Ectodermal cell (in vitro differentiated cells): ENCODE data around the gene LTO1. TPM values are rescaled to one million over a fixed set of nuclear protein-coding genes. Genes with fewer than 3 reads are reported as not detected.

Experiments
- H3K27ac ChIP-seq: 2 replicates; pipeline ENCODE4 v1.7.0; 2013; ENCODE audit warnings: mild to moderate bottlenecking, low read depth, low read length; ENCODE audit not compliant: insufficient read depth, poor library complexity, severe bottlenecking
- H3K27me3 ChIP-seq: 2 replicates; pipeline ENCODE4 v1.7.0; 2013; ENCODE audit warnings: mild to moderate bottlenecking, low read length; ENCODE audit not compliant: insufficient read depth, control insufficient read depth, poor library complexity, severe bottlenecking
- H3K36me3 ChIP-seq: one replicate; pipeline ENCODE4 v1.7.0; 2013; ENCODE audit warnings: low read length; ENCODE audit not compliant: control insufficient read depth, insufficient read depth
- H3K4me1 ChIP-seq: one replicate; pipeline ENCODE4 v1.7.0; 2013; ENCODE audit warnings: low read length; ENCODE audit not compliant: control insufficient read depth, insufficient read depth
- H3K4me3 ChIP-seq: 2 replicates; pipeline ENCODE4 v1.7.0; 2013; ENCODE audit warnings: low read depth, low read length, control low read depth; ENCODE audit not compliant: insufficient read depth
- H3K9me3 ChIP-seq: 2 replicates; pipeline ENCODE4 v1.7.0; 2013; ENCODE audit warnings: mild to moderate bottlenecking, low read length, moderate library complexity; ENCODE audit not compliant: control insufficient read depth
- WGBS, 2 experiments: methylation state at CpG; one replicate each; pipeline ENCODE4 v1.1.7; 2013; ENCODE audit warnings: missing lambda C conversion rate in 2 of 2; 5-methylcytosine and 5-hydroxymethylcytosine counted together
- polyA plus RNA-seq, 4 experiments: library from polyadenylated mRNA; stranded (reverse); fragments of 50-300 nt; gene quantifications; one replicate each; pipeline ENCODE4 v1.2.3, GENCODE V29; 2013

The LTO1 gene
- polyA plus RNA-seq (2013, experiment 1 of 4) = 24.9 TPM
- polyA plus RNA-seq (2013, experiment 2 of 4) = 28.3 TPM
- 19.9 TPM for polyA plus RNA-seq (2013, experiment 3 of 4)
- polyA plus RNA-seq (2013, experiment 4 of 4) = 21.5 TPM

GRCh38 chr11:69674886-69675714, at the start of gene LTO1:
Gene LTO1, minus strand, starts transcription at chr11:69675353. Its CDS starts 114 bp downstream, at chr11:69675239.
- peaks cover 9% of the 10 kb centered on the region for H3K4me1 ChIP-seq
- H3K27ac ChIP-seq = peak within 1 kb of the TSS; percentile 13
- 9% methylated on average over 72 of the region's 72 CpGs for WGBS, 2 experiments
- H3K9me3 ChIP-seq = no peaks in the 10 kb centered on the region
- no peaks in the 10 kb centered on the region for H3K27me3 ChIP-seq
- no peaks in the 10 kb centered on the region for H3K36me3 ChIP-seq
- H3K4me3 ChIP-seq = peak within 1 kb of the TSS; percentile 97

- no peaks in the 10 kb centered on the region for H3K4me1 ChIP-seq
- no peak overlapping the region for H3K27ac ChIP-seq
- H3K9me3 ChIP-seq = no peaks in the 10 kb centered on the region
- 63 to 68% methylated on average over 9 of the region's 9 CpGs for WGBS, 2 experiments
- no peak overlapping the region for H3K4me3 ChIP-seq
- peaks cover 22% of the 10 kb centered on the region for H3K27me3 ChIP-seq
- no peaks in the 10 kb centered on the region for H3K36me3 ChIP-seq
These were observed 46.6 kb upstream of the LTO1 start for GRCh38 chr11:69721745-69722144.

- no peaks in the 10 kb centered on the region for H3K4me1 ChIP-seq
- H3K27ac ChIP-seq = no peak overlapping the region
- peaks cover 23% of the 10 kb centered on the region for H3K27me3 ChIP-seq
- WGBS, 2 experiments = 75 to 78% methylated on average over 14 of the region's 14 CpGs
- no peaks in the 10 kb centered on the region for H3K9me3 ChIP-seq
- no peak overlapping the region for H3K4me3 ChIP-seq
- H3K36me3 ChIP-seq = no peaks in the 10 kb centered on the region
These were observed 46.0 kb upstream of the LTO1 start for GRCh38 chr11:69721106-69721505.

- H3K36me3 ChIP-seq = no peaks in the 10 kb centered on the region
- H3K4me1 ChIP-seq = no peaks in the 10 kb centered on the region
- no peak overlapping the region for H3K4me3 ChIP-seq
- peaks cover 23% of the 10 kb centered on the region for H3K27me3 ChIP-seq
- no peak overlapping the region for H3K27ac ChIP-seq
- 90 to 93% methylated on average over 8 of the region's 8 CpGs for WGBS, 2 experiments
- no peaks in the 10 kb centered on the region for H3K9me3 ChIP-seq
These were observed 43.8 kb upstream of the LTO1 start for GRCh38 chr11:69718912-69719311.

- Histone ChIP-seq H3K27ac (no peak overlapping the region), H3K4me1 (no peaks in the 10 kb centered on the region), H3K4me3 (no peak overlapping the region), H3K27me3 (peaks cover 23% of the 10 kb centered on the region), H3K36me3 (no peaks in the 10 kb centered on the region), H3K9me3 (no peaks in the 10 kb centered on the region)
- 2 to 3% methylated on average over 13 of the region's 13 CpGs for WGBS, 2 experiments
These were observed 43.0 kb upstream of the LTO1 start for GRCh38 chr11:69718147-69718546.

GRCh38 chr11:69716891-69717747, 42.0 kb upstream of the LTO1 start:
- H3K4me3 ChIP-seq = no peak overlapping the region
- H3K27me3 ChIP-seq = peaks cover 23% of the 10 kb centered on the region
- H3K36me3 ChIP-seq = no peaks in the 10 kb centered on the region
- H3K27ac ChIP-seq = no peak overlapping the region
- 67 to 70% methylated on average over 6 of the region's 6 CpGs for WGBS, 2 experiments
- H3K4me1 ChIP-seq = peaks cover 1% of the 10 kb centered on the region
- H3K9me3 ChIP-seq = no peaks in the 10 kb centered on the region

GRCh38 chr11:69716099-69716498, 40.9 kb upstream of the LTO1 start:
- H3K4me1 ChIP-seq = peaks cover 8% of the 10 kb centered on the region
- no peaks in the 10 kb centered on the region for H3K36me3 ChIP-seq
- H3K4me3 ChIP-seq = no peak overlapping the region
- 91 to 93% methylated on average over 11 of the region's 11 CpGs for WGBS, 2 experiments
- H3K9me3 ChIP-seq = no peaks in the 10 kb centered on the region
- peaks cover 23% of the 10 kb centered on the region for H3K27me3 ChIP-seq
- no peak overlapping the region for H3K27ac ChIP-seq

GRCh38 chr11:69715446-69715845, 40.3 kb upstream of the LTO1 start:
- 93 to 94% methylated on average over 19 of the region's 19 CpGs for WGBS, 2 experiments
- peaks cover 8% of the 10 kb centered on the region for H3K4me1 ChIP-seq
- no peaks in the 10 kb centered on the region for H3K9me3 ChIP-seq
- H3K27ac ChIP-seq = no peak overlapping the region
- H3K4me3 ChIP-seq = no peak overlapping the region
- H3K27me3 ChIP-seq = peaks cover 23% of the 10 kb centered on the region
- H3K36me3 ChIP-seq = no peaks in the 10 kb centered on the region

GRCh38 chr11:69711822-69712801, 37.0 kb upstream of the LTO1 start:
- Histone ChIP-seq H3K4me1 (peaks cover 8% of the 10 kb centered on the region), H3K9me3 (no peaks in the 10 kb centered on the region), H3K4me3 (no peak overlapping the region), H3K36me3 (no peaks in the 10 kb centered on the region), H3K27me3 (peaks cover 5% of the 10 kb centered on the region), H3K27ac (no peak overlapping the region)
- 81 to 82% methylated on average over 28 of the region's 28 CpGs for WGBS, 2 experiments
